Stimulated activated CD8-positive, alpha-beta memory T cell treated with anti-CD3 and anti-CD28 coated beads, Interleukin-2, amount 100 ng/mL, for 48 hours (primary cell): Measurements from ENCODE around the gene ASCL2.

Experiments used
- DNase-seq, 2 donors: peaks; one replicate each; pipeline ENCODE4 v3.0.0-alpha.2; 2020; ENCODE audit warnings: low read depth in 2 of 2

Gene ASCL2

DNA sequence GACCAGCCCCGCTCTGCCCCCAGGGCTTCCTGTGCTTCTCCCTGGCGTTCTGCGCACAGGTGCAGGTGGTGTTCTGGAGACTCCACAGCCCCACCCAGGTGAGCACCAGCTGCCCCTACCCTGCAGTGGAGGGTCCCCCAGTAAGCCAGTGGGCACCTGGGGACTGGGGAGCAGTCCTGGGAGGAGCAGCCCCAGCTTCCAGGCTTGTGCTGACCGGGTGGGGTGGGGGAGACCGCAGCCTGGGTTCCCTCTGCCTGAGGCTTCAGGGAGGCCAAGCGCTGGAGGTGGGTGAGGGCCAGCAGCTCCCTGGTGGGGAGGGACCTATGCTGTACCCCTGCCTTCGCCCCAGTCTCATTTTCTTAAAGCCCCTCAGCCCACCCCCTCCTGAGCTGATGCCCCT, 38.3 kb upstream of the ASCL2 start:
- no peak for DNase-seq

GRCh38 chr11:2307501-2308331, 37.3 kb upstream of the ASCL2 start:
- DNase-seq, result no peak

- no peak for DNase-seq
Measured at GRCh38 chr11:2306877-2307500, 36.6 kb upstream of the ASCL2 start.

- DNase-seq, result no peak
Measured at GRCh38 chr11:2306452-2306823, 36.0 kb upstream of the ASCL2 start.

GRCh38 chr11:2305788-2306451, 35.5 kb upstream of the ASCL2 start:
- no peak for DNase-seq

DNA sequence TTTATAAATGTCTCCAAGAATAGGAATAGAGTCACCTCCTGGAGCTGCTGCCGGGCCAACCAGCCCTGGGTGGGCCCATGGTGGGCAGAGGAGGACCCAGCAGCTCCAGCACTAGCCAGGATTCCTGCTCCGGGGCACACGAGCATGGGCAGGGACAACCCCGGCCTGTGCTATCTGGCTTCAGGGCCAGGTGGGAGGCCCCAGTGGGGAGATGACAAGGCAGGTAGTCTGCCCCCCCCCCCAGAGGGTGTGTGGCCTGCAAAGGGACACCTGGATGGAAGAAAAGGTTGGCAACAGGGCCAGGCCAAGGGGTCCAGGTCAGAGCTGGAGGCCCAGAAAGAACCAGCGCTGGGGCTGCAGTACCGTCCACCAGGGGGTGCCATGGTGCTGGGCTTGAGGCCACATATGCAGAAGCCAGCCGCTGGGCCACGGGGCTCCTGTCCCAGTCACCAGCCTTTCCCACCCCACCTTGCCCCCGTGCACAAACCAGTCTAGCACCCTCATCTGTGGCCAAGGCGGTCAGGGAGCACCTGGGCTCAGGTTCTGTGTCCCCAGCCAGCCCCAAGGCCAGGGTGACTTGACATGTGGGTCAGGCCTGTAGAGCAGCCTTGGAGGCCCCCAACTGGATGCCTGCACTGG, 34.9 kb upstream of the ASCL2 start:
- DNase-seq, result peak; percentile 83 to 84

- no peak for DNase-seq
Measured at GRCh38 chr11:2304506-2305139, 34.2 kb upstream of the ASCL2 start.

DNA sequence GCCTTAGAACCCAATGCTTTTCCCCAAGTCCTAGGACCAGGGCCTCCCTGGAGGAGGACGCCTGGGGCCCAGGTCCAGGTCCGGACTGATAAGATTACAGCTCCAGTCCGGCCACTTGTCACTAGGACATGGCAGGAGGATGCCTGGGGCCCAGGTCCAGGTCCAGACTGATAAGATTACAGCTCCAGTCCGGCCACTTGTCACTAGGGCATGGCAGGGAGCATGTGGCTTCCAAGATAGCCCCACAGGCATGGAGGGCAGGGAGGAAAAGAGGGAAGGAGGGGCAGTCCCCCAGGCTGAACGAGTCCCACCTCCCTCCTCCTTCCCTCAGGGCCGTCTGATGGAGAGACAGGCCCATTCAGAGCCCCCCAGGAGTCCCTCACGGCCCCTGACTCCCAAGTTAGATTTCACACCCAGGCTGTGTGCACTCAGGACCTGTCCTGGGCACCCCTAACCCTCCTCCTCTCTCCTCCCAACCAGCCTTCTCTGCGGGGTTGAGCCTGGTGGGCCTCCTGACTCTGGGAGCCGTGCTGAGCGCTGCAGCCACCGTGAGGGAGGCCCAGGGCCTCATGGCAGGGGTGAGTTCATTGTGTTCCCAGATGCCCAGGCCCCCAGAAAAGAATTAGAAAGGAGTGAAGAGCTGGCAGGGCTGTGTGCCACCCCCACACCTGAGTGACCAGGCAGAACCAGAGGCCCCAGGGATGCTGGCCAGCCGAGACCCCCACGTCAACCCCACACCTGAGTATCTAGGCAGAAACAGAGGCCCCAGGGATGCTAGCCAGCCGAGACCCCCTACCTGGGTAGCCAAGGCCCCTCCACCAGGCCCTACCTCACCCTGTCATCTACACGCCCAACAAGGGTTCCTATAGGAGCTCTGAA, 33.5 kb upstream of the ASCL2 start:
- DNase-seq, result no peak

DNA sequence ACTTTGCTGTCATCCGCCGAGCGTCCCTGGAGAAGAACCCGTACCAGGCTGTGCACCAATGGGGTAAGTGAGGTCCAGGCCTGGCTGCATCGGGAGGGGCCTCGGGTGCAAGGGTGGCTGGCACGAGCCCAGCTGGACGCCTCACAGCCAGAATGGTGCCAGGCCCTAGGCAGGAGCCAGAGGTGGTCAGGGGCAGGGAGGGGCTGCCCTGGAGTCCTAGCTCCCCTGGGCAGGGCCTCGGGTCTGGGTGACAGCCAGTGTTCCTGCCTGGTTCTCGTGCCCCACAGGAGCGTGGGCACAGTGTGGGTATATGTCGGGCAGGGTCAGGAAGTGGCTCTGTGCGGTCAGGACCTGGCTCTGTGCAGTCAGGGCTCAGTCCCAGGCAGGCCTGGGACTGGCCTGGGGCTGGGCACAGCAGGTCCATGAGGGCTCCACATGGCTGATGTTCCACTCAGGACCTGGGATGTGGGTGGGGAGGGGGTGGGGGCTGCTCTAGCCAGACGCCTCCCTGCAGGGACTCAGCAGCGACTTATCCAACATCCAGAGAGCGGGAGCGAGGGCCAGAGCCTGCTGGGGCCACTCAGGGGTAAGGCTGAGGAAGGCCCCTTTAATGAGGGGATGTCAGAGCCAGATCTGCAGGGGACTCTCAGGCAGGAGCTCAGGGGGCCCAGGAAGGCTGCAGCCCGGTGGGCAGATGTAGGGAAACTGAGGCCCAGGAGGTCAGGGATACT, 32.7 kb upstream of the ASCL2 start:
- DNase-seq, result no peak

DNA sequence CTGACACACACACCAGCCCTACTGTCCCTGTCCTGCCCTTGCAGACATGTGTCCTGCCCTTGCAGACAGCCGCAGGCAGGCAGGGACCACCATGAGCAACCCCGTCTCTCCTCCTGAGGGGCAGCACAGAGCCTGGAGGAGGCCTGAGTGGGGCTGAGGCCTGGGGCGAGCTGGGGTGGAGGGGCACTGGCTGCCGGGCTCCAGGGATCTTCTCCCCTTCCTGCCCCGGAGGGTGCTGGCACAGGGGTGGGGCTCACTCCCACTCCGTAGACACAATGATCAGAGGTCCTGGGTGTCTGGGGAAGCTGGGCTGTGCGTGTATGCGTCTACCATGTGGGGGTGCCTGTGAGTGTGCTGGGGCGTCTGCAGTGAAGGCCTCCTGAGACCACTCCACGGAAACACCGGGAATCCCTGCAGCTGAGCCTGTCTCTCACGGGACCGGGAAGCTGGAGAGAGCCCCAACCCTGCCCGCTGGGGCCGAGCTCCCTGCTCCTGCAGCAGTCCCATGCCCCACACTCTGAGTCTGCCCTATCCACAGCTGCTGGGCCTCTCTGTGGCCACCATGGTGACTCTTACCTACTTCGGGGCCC, 32.0 kb upstream of the ASCL2 start:
- no peak for DNase-seq

GRCh38 chr11:2301631-2302305, 31.4 kb upstream of the ASCL2 start, which contains the start of the genes C11orf21 and TSPAN32:
TSS of gene C11orf21 (minus strand) at chr11:2301918. CDS start at chr11:2301808, 110 bp downstream.
TSS of gene TSPAN32 (plus strand) at chr11:2302013. CDS start at chr11:2302150, 137 bp downstream.
- DNase-seq, result no peak

DNA sequence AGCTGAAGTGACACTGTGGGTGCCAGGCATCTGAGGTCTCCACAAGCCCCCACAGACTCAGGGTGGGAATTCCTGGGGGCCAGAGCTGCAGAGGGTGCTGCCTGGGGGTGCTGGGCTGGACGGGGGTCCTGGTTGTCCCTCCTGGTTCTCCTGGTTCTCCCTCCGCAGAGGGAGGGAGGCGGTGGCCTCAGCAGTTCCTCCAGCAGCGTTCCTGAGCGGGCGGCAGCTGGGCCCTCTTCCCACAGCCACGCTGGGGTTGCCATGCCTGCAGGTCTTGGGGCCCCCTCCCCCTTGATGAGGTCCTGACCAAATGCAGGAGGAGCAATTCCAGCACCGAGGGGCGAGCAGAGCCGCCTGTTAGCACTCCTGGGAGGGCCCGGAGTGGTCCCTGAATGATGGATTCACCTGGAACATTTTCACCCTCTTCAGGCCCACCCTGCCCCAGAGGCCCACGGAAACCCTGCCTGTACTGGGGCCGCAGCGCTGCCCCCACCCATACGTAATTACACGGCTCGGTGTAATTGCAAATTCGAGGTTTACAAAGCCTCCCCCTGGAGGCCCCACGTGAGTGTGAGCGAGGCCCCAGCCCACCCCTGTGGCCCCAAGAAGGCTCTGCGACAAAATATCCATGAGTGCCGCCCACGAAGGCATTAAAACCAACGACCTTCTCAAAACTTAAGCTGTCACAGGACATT, 30.7 kb upstream of the ASCL2 start:
- DNase-seq, result no peak

DNA sequence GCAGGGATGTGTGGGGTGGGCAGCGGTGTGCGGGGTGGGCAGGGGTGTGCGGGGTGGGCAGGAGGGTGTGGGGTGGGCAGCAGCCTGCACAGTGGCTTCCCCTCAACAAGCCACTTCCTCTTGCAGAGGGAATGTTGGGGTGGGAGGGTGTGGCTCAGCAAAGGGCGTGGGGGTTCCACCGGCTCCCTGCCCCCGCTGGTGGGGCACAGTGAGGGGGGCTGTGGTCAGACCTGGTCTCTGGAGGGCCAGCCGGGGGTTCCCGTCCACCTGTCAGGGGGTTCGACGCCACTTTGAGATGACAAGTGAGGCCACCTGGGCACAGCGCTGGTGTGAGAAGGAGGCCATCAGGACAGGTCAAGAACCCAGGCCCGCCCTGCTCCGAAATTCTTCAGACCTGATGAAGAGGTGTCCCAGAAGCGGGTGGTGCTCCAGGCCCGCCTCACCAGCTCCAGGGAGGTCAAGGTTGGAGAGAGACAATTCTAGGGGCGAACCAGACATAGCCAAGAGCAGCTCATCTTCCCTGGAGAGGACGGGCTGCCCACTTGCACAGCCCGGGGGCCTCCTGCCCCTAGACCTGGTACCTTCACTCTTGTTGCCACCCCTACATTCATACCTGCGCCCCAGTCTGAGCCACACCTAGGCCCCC, 30.0 kb upstream of the ASCL2 start:
- no peak for DNase-seq

DNA sequence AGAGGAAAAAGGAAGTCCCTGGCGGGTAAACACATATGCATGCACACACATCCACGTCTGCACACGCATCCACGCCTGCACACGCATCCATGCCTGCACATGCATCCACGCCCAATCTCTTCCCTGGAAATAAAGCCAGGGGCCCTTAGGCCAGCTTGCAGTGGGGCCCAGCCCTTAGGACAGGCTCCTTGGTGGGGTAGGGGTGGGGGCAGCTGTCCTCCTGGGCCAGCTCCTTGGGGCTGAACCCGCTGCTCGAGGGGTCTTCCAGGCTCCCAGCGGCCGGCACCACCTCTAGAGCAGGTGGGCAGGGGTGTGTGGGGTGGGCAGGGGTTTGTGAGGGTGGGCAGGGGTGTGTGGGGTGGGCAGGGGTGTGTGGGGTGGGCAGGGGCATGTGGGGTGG, 29.4 kb upstream of the ASCL2 start:
- no peak for DNase-seq

DNA sequence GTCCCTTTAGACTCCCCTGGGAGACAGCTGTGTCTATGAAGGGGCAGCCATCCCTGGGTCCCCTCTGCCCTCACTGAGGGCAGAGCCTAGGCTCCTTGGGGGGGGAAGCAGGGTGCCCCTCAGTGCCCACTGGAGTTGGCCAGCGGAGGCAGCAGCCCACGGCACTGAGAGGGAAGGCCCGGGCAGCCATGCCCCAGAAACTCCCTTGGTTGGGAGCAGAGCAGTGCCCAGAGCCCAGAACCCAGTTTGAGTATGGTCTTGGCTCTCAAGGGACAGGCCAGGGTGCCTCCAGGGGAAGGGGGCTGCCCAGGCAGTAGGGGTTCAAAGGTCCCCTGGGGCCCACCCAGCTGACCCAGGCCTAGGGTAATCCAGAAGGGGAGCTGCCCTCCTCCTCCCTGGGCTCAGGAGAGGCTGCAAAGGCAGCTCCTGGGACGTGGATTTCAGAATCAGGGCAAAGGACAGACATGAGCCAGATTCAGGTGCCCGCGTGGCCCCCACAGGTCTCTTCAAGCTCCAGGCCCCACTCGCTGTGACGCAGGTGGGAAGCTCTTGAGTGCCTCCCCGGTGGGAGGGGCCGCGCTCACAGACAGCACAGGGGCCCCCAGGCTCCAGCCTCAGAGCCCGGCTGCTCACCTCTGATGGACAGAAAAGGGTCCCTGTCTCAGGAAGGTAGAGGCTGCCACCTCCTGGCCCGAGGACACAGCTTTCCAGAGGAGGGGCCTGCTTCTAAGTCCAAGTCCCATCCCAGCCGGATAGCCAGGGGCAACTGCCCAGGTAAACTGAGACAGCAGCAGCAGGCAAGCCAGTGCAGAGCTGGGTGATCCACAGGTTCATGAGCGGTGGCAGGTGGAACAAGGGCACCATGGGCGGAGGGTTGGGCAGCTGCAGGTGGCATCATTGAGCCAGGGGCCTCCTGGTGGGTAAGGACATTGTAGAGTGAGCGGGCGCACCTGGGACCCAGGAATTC, 28.7 kb upstream of the ASCL2 start:
- DNase-seq, result no peak

GRCh38 chr11:2298131-2298794, 27.9 kb upstream of the ASCL2 start:
- no peak for DNase-seq
